Vagina (tissue), 2 donors: Measurements from ENCODE around the gene SPOP.
"Not testable (repeated sequence)": the region's sequence is repeated elsewhere in the genome, so short reads cannot be mapped to it uniquely, and the experiment has no call there.

Source experiments
- CTCF ChIP-seq, 3 experiments: fragments of 450-650 bp in 2 of 3; fragments of 200-600 bp in 1 of 3; sonication (generic) in 1 of 3; IDR thresholded peaks; one replicate each; pipeline ENCODE4 v1.5.1; 2017 to 2019; ENCODE audit warnings: antibody characterized with exemption in 3 of 3, mild to moderate bottlenecking in 2 of 3, moderate library complexity in 2 of 3
- POLR2A ChIP-seq, 2 donors: fragments of 450-650 bp; IDR thresholded peaks; one replicate each; pipeline ENCODE4 v1.6.1; 2017; ENCODE audit warnings: antibody characterized with exemption in 2 of 2, mild to moderate bottlenecking in 2 of 2, moderate library complexity in 2 of 2

GRCh38 chr17:49550764-49551163 is 127.1 kb downstream of the SPOP start:
- TF ChIP-seq POLR2A, CTCF (IDR thresholded peaks at IDR 0.05): not testable (repeated sequence)
